SK-N-SH (cell line): ENCODE measurements around the gene EPHA6. TPM values are rescaled to one million over a fixed set of nuclear protein-coding genes. Genes with fewer than 3 reads are reported as not detected.

Experiments used
- CTCF ChIA-PET: fragments of 300-600, 350-600 bp; formaldehyde crosslinking; extraction: SDS; loops from one replicate; lab custom pipeline; 2021; lab: Yijun Ruan, JAX
- POLR2A ChIA-PET: fragments of 350-600 bp; sonication (Branson Sonifier 250); formaldehyde crosslinking; extraction: SDS; loops from one replicate; lab custom pipeline; 2020; ENCODE audit warnings: antibody characterized with exemption, inconsistent platforms; lab: Yijun Ruan, JAX
- DNase-seq: peaks from one replicate; pipeline ENCODE4 v3.0.0; 2012
- H2AFZ ChIP-seq: fragments of 200-600 bp; sonication (generic); 2 replicates; pipeline ENCODE4 v1.8.1; 2016; ENCODE audit warnings: antibody characterized with exemption, mild to moderate bottlenecking, low read depth
- H3F3A ChIP-seq: fragments of 200-600 bp; sonication (generic); replicated peaks from 2 replicates; pipeline ENCODE3; 2016; ENCODE audit warnings: antibody characterized with exemption, mild to moderate bottlenecking; ENCODE audit not compliant: insufficient read depth
- H3K27ac ChIP-seq, 2 experiments: fragments of 200-500 bp in 1 of 2; fragments of 200-600 bp in 1 of 2; sonication (Bioruptor generic) in 1 of 2; sonication (generic), shearing (Covaris generic) in 1 of 2; 2 replicates each; pipeline versions ENCODE4 v1.5.1 to v1.6.1; 2014 to 2016; ENCODE audit warnings: low read depth in 2 of 2, inconsistent platforms in 1 of 2, low read length in 1 of 2, mild to moderate bottlenecking in 1 of 2, mixed read lengths in 1 of 2
- H3K27me3 ChIP-seq: fragments of 200-600 bp; sonication (generic), shearing (Covaris generic); 2 replicates; pipeline ENCODE4 v1.6.1; 2016; ENCODE audit warnings: mixed run types; ENCODE audit not compliant: insufficient read depth
- H3K36me3 ChIP-seq, 2 experiments: fragments of 200-500 bp in 1 of 2; fragments of 200-600 bp in 1 of 2; sonication (Bioruptor generic) in 1 of 2; sonication (generic) in 1 of 2; replicated peaks in 1 of 2; 2 replicates each; pipeline versions ENCODE3 to v1.5.1; 2014 to 2016; ENCODE audit warnings: low read length in 1 of 2, mild to moderate bottlenecking in 1 of 2; ENCODE audit not compliant: insufficient read depth in 2 of 2, control insufficient read depth in 1 of 2
- H3K4me1 ChIP-seq, 2 experiments: fragments of 200-500 bp in 1 of 2; fragments of 200-600 bp in 1 of 2; sonication (Bioruptor generic) in 1 of 2; sonication (generic), shearing (Covaris generic) in 1 of 2; 2 replicates each; pipeline versions ENCODE4 v1.5.1 to v1.6.1; 2014 to 2016; ENCODE audit warnings: low read depth in 1 of 2, low read length in 1 of 2, mixed run types in 1 of 2; ENCODE audit not compliant: insufficient read depth in 2 of 2, control insufficient read depth in 1 of 2
- H3K4me2 ChIP-seq: fragments of 200-600 bp; sonication (generic), shearing (Covaris generic); 2 replicates; pipeline ENCODE4 v1.6.1; 2017; ENCODE audit warnings: mixed run types
- H3K4me3 ChIP-seq, 2 experiments: fragments of 200-500 bp in 1 of 2; fragments of 200-600 bp in 1 of 2; sonication (Bioruptor generic) in 1 of 2; sonication (generic), shearing (Covaris generic) in 1 of 2; 2 replicates each; pipeline versions ENCODE4 v1.5.1 to v1.8.1; 2014 to 2016; ENCODE audit warnings: low read depth in 2 of 2, inconsistent platforms in 1 of 2, low read length in 1 of 2, mild to moderate bottlenecking in 1 of 2, mixed read lengths in 1 of 2, moderate library complexity in 1 of 2
- H3K79me2 ChIP-seq: fragments of 200-600 bp; sonication (generic); 2 replicates; pipeline ENCODE4 v1.8.1; 2017; ENCODE audit warnings: mild to moderate bottlenecking; ENCODE audit not compliant: insufficient read depth
- H3K9ac ChIP-seq: fragments of 200-600 bp; sonication (generic); 2 replicates; pipeline ENCODE4 v1.6.1; 2017; ENCODE audit warnings: mixed run types
- H3K9me2 ChIP-seq: fragments of 200-600 bp; sonication (generic); 2 replicates; pipeline ENCODE4 v1.6.1; 2017; ENCODE audit warnings: mixed run types
- H3K9me3 ChIP-seq: fragments of 200-600 bp; sonication (generic); 2 replicates; pipeline ENCODE4 v1.6.1; 2017; ENCODE audit warnings: mixed run types, mild to moderate bottlenecking, moderate library complexity
- H4K20me1 ChIP-seq: fragments of 200-600 bp; sonication (generic); 2 replicates; pipeline ENCODE4 v1.6.1; 2017; ENCODE audit warnings: mild to moderate bottlenecking, mixed run types; ENCODE audit not compliant: insufficient read depth
- CHD2 ChIP-seq: fragments of 150-350 bp; IDR thresholded peaks from 2 replicates; pipeline ENCODE4 v1.6.1; 2018; ENCODE audit warnings: low read length; ENCODE audit not compliant: partially characterized antibody
- CTCF ChIP-seq: fragments of 200-600 bp; sonication (generic); IDR thresholded peaks from 2 replicates; pipeline ENCODE4 v1.6.1; 2017; ENCODE audit warnings: antibody characterized with exemption, mild to moderate bottlenecking, moderate library complexity
- ELF1 ChIP-seq: IDR thresholded peaks from 2 replicates; pipeline ENCODE4 v1.4.0; 2012
- EP300 ChIP-seq, 2 experiments: IDR thresholded peaks; 2 replicates each; pipeline versions ENCODE4 v1.4.0 to v1.6.1; 2012; ENCODE audit warnings: borderline replicate concordance in 1 of 2, low read depth in 1 of 2, low read length in 1 of 2
- FOXJ3 ChIP-seq: sonication (generic); formaldehyde crosslinking; IDR thresholded peaks from 2 replicates; pipeline ENCODE4 v1.5.1; 2020; ENCODE audit warnings: mild to moderate bottlenecking, missing genetic modification reagents
- GABPA ChIP-seq: IDR thresholded peaks from 2 replicates; pipeline ENCODE4 v1.4.0; 2012; ENCODE audit warnings: low read depth, mild to moderate bottlenecking
- IRF3 ChIP-seq: fragments of 150-350 bp; IDR thresholded peaks from 2 replicates; pipeline ENCODE4 v1.6.1; 2016; ENCODE audit warnings: mild to moderate bottlenecking, low read depth, low read length
- JUND ChIP-seq: IDR thresholded peaks from 2 replicates; pipeline ENCODE4 v1.4.0; 2012
- MXI1 ChIP-seq: IDR thresholded peaks from 2 replicates; pipeline ENCODE4 v1.6.1; 2012; ENCODE audit warnings: mild to moderate bottlenecking, low read depth, low read length, improper control_type of control experiment
- POLR2AphosphoS5 ChIP-seq: IDR thresholded peaks from 2 replicates; pipeline ENCODE4 v1.6.1; 2012; ENCODE audit warnings: low read depth, low read length
- RAD21 ChIP-seq: IDR thresholded peaks from 2 replicates; pipeline ENCODE4 v1.6.1; 2012; ENCODE audit warnings: mild to moderate bottlenecking, low read length
- REST ChIP-seq: IDR thresholded peaks from 2 replicates; pipeline ENCODE4 v1.6.1; 2012; ENCODE audit warnings: mild to moderate bottlenecking, low read depth, low read length, moderate library complexity
- RXRA ChIP-seq: IDR thresholded peaks from 2 replicates; pipeline ENCODE4 v1.4.0; 2012; ENCODE audit warnings: low read depth, mild to moderate bottlenecking, borderline replicate concordance
- SMC3 ChIP-seq: IDR thresholded peaks from 2 replicates; pipeline ENCODE4 v1.6.1; 2012; ENCODE audit warnings: low read depth, low read length, improper control_type of control experiment
- TCF12 ChIP-seq: IDR thresholded peaks from 2 replicates; pipeline ENCODE4 v1.4.0; 2012
- TEAD4 ChIP-seq: IDR thresholded peaks from 2 replicates; pipeline ENCODE4 v1.4.0; 2012; ENCODE audit warnings: mild to moderate bottlenecking, borderline replicate concordance; ENCODE audit not compliant: insufficient read depth
- USF1 ChIP-seq: IDR thresholded peaks from 2 replicates; pipeline ENCODE4 v1.4.0; 2012; ENCODE audit warnings: low read depth, borderline replicate concordance
- WGBS: methylation state at CpG from one replicate; pipeline ENCODE4 v1.1.6; 2017; ENCODE audit warnings: low lambda C conversion rate; 5-methylcytosine and 5-hydroxymethylcytosine counted together
- polyA plus RNA-seq, 3 experiments: library from polyadenylated mRNA; depleted of rRNA; stranded (reverse); fragments of >200 nt; gene quantifications; 2 replicates each; pipeline ENCODE4 v1.2.3, GENCODE V29; 2012

The EPHA6 gene
- polyA plus RNA-seq, 1 of the 3 experiments (the other 2 are of a cell fraction) = not detected

GRCh38 chr3:97277708-97278107 lies 463.3 kb downstream of the EPHA6 start:
- Histone ChIP-seq H3F3A (no peaks in the 10 kb centered on the region), H3K9me3 (no peaks in the 10 kb centered on the region), H3K79me2 (no peaks in the 10 kb centered on the region), H4K20me1 (no peaks in the 10 kb centered on the region), H3K9me2 (no peaks in the 10 kb centered on the region), H3K9ac (no peak overlapping the region), H3K4me3 (no peak overlapping the region), H3K4me2 (no peak overlapping the region), H3K27ac (no peak overlapping the region), H2AFZ (no peak overlapping the region), H3K36me3 (no peaks in the 10 kb centered on the region), H3K4me1 (no peaks in the 10 kb centered on the region), H3K27me3 (no peaks in the 10 kb centered on the region)
- TF ChIP-seq CTCF = no peak
- no peak for TF ChIP-seq REST
- TF ChIP-seq USF1 = no peak
- no peak for TF ChIP-seq ELF1
- TF ChIP-seq RXRA = no peak
- no peak for TF ChIP-seq GABPA
- no peak for TF ChIP-seq EP300 (IDR thresholded peaks at IDR 0.05; ENCODE audit: borderline replicate concordance in 1 of 2, low read depth in 1 of 2, low read length in 1 of 2)
- no peak for TF ChIP-seq RAD21
- TF ChIP-seq IRF3 = no peak
- TF ChIP-seq SMC3 = no peak
- TF ChIP-seq JUND = no peak
- no peak for TF ChIP-seq TEAD4
- TF ChIP-seq TCF12 = no peak
- TF ChIP-seq CHD2 = no peak
- no peak for TF ChIP-seq FOXJ3 (CRISPR knock-in tag)
- TF ChIP-seq POLR2AphosphoS5 = no peak
- TF ChIP-seq MXI1 = no peak
- ChIA-PET CTCF (interaction anchor here (1.8 kb wide), 1 partner anchor 441 kb away, joined by 4 read pairs; no protein-coding TSS in a partner anchor), POLR2A (no interaction called here)
- 59% methylated on average over 4 of the region's 4 CpGs for WGBS
- no peak for DNase-seq
